Hepatocyte (in vitro differentiated cells): ENCODE data around the gene EXTL1. TPM values are rescaled to one million over a fixed set of nuclear protein-coding genes. Genes with fewer than 3 reads are reported as not detected.

Experiments
- DNase-seq: peaks from one replicate; pipeline ENCODE4 v3.0.0-alpha.2; 2016; ENCODE audit warnings: low spot score
- H2AFZ ChIP-seq: fragments of 200-600 bp; sonication (generic); 2 replicates; pipeline ENCODE4 v1.6.0; 2016; ENCODE audit warnings: antibody characterized with exemption, mild to moderate bottlenecking
- H3K27ac ChIP-seq: fragments of 200-600 bp; sonication (generic); 2 replicates; pipeline ENCODE4 v1.5.1; 2016; ENCODE audit warnings: mild to moderate bottlenecking
- H3K27me3 ChIP-seq: fragments of 200-600 bp; sonication (generic); 2 replicates; pipeline ENCODE4 v1.6.1; 2016
- H3K36me3 ChIP-seq: fragments of 200-600 bp; sonication (generic); replicated peaks from 2 replicates; pipeline ENCODE4 v1.5.1; 2016; ENCODE audit warnings: low read depth; ENCODE audit not compliant: insufficient read depth
- H3K4me1 ChIP-seq: fragments of 200-600 bp; sonication (generic); 2 replicates; pipeline ENCODE4 v1.5.1; 2016; ENCODE audit warnings: mild to moderate bottlenecking, moderate library complexity; ENCODE audit not compliant: insufficient read depth
- H3K4me2 ChIP-seq: fragments of 200-600 bp; sonication (generic); 2 replicates; pipeline ENCODE4 v1.6.0; 2016
- H3K4me3 ChIP-seq: fragments of 200-600 bp; sonication (generic); 2 replicates; pipeline ENCODE4 v1.5.1; 2016; ENCODE audit warnings: mild to moderate bottlenecking
- H3K79me2 ChIP-seq: fragments of 200-600 bp; sonication (generic); 2 replicates; pipeline ENCODE4 v1.6.0; 2017; ENCODE audit warnings: mild to moderate bottlenecking
- H3K9me2 ChIP-seq: fragments of 200-600 bp; sonication (generic); replicated peaks from 2 replicates; pipeline ENCODE4 v1.6.0; 2017; ENCODE audit warnings: mild to moderate bottlenecking; ENCODE audit not compliant: insufficient read depth
- H3K9me3 ChIP-seq: fragments of 200-600 bp; sonication (generic); 2 replicates; pipeline ENCODE4 v1.5.1; 2016; ENCODE audit warnings: low read depth, mild to moderate bottlenecking
- H4K20me1 ChIP-seq: fragments of 200-600 bp; sonication (generic); 2 replicates; pipeline ENCODE4 v1.6.0; 2016; ENCODE audit warnings: mild to moderate bottlenecking; ENCODE audit not compliant: insufficient read depth, poor library complexity, severe bottlenecking
- CTCF ChIP-seq: fragments of 200-600 bp; sonication (generic); IDR thresholded peaks from 2 replicates; pipeline ENCODE4 v1.5.1; 2016; ENCODE audit warnings: antibody characterized with exemption, mild to moderate bottlenecking; ENCODE audit not compliant: poor library complexity
- EZH2 ChIP-seq: fragments of 200-600 bp; sonication (generic); IDR thresholded peaks from 2 replicates; pipeline ENCODE4 v1.6.1; 2016; ENCODE audit warnings: antibody characterized with exemption, mild to moderate bottlenecking, borderline replicate concordance
- EZH2phosphoT487 ChIP-seq: fragments of 200-600 bp; sonication (generic); IDR thresholded peaks from one replicate; pipeline ENCODE4 v1.6.1; 2018; ENCODE audit warnings: antibody characterized with exemption, mild to moderate bottlenecking, low read depth, moderate library complexity; ENCODE audit not compliant: unreplicated experiment, severe bottlenecking
- WGBS: methylation state at CpG from one replicate; pipeline ENCODE4 v1.1.6; 2016; ENCODE audit warnings: low lambda C conversion rate; ENCODE audit errors: missing lambda C conversion rate; 5-methylcytosine and 5-hydroxymethylcytosine counted together
- polyA plus RNA-seq: library from polyadenylated mRNA; unstranded; fragments of >200 nt; fragmentation: Nextera tagmentation; extraction: Ambion mirVana; gene quantifications from 2 replicates; pipeline ENCODE4 v1.2.1, GENCODE V29; 2016
- total RNA-seq: library from RNA; depleted of rRNA; stranded (reverse); fragments of >200 nt; gene quantifications from 2 replicates; pipeline ENCODE4 v1.2.3, GENCODE V29; 2014

The EXTL1 gene
- total and polyA plus RNA-seq, 2 experiments from 2014 or later: 0.17 to 1.3 TPM

- Histone ChIP-seq H3K4me1 (peaks cover 24% of the 10 kb centered on the region), H3K4me2 (no peak overlapping the region), H2AFZ (no peak overlapping the region), H3K9me2 (no peaks in the 10 kb centered on the region), H3K4me3 (no peak overlapping the region), H3K27me3 (no peaks in the 10 kb centered on the region), H3K36me3 (no peaks in the 10 kb centered on the region), H3K9me3 (no peaks in the 10 kb centered on the region), H3K79me2 (no peaks in the 10 kb centered on the region), H3K27ac (no peak overlapping the region), H4K20me1 (no peaks in the 10 kb centered on the region)
- no peak for DNase-seq
- 90% methylated on average over 3 of the region's 3 CpGs for WGBS
- TF ChIP-seq EZH2 (no peak), CTCF (no peak), EZH2phosphoT487 (no peak)
These were observed 54.0 kb downstream of the EXTL1 start for GRCh38 chr1:26075421-26076144.

GRCh38 chr1:26077524-26077923, 55.9 kb downstream of the EXTL1 start:
- peaks cover 24% of the 10 kb centered on the region for H3K4me1 ChIP-seq
- no peaks in the 10 kb centered on the region for H3K9me2 ChIP-seq
- no peaks in the 10 kb centered on the region for H4K20me1 ChIP-seq
- H2AFZ ChIP-seq: no peak overlapping the region
- no peaks in the 10 kb centered on the region for H3K36me3 ChIP-seq
- H3K27me3 ChIP-seq: no peaks in the 10 kb centered on the region
- WGBS: 91% methylated on average over 1 of the region's 1 CpG
- no peak overlapping the region for H3K4me2 ChIP-seq
- peak overlapping the region; percentile 76 for H3K27ac ChIP-seq
- DNase-seq: no peak
- H3K4me3 ChIP-seq: no peak overlapping the region
- no peaks in the 10 kb centered on the region for H3K79me2 ChIP-seq
- TF ChIP-seq EZH2: no peak
- no peak for TF ChIP-seq CTCF
- TF ChIP-seq EZH2phosphoT487: no peak
- no peaks in the 10 kb centered on the region for H3K9me3 ChIP-seq

GRCh38 chr1:26078286-26079177, 57.0 kb downstream of the EXTL1 start:
- peak overlapping the region; percentile 54 for H3K4me2 ChIP-seq
- no peaks in the 10 kb centered on the region for H3K36me3 ChIP-seq
- peak; percentile 53 for DNase-seq
- no peaks in the 10 kb centered on the region for H3K9me2 ChIP-seq
- H3K9me3 ChIP-seq: no peaks in the 10 kb centered on the region
- no peaks in the 10 kb centered on the region for H3K27me3 ChIP-seq
- H4K20me1 ChIP-seq: no peaks in the 10 kb centered on the region
- no peak overlapping the region for H3K4me3 ChIP-seq
- no peak for TF ChIP-seq EZH2
- no peak for TF ChIP-seq CTCF
- TF ChIP-seq EZH2phosphoT487: no peak
- no peaks in the 10 kb centered on the region for H3K79me2 ChIP-seq
- WGBS: 37% methylated on average over 8 of the region's 8 CpGs
- peaks cover 24% of the 10 kb centered on the region for H3K4me1 ChIP-seq
- H3K27ac ChIP-seq: peak overlapping the region; percentile 91
- H2AFZ ChIP-seq: no peak overlapping the region
